ENCODE data around the gene VRTN.

VRTN gene

DNA sequence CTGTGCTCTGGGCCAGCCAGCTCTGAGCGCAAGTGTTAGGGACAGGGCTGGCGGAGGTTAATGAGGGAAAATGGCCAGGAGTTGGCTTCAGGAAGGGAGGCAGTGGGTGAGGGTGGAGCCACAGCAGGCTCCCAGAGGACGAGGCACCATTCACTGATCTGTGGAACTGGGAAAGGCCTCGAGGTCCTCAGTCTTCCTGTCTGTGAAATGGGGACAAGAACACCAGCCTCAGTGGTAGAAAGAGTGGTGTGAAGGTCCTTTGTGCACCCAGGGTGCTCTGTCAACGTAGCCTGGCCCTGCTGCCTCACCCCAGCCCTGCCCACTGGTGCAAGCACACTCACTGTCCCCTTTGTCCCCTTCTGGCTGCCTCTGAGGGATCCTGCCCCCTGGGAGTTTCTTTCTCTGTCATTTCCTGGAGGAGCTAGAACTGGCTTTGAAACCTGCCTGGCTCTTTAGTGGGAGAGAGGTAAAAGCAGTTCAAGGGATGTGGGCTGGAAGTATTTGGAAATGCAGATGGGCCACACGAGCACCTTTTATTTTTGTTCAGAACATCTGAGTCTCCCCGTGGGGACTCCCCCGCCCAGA lies 52.7 kb downstream of the VRTN start:
- Histone ChIP-seq H3K4me3 (no peak overlapping the region), H3K27me3 (peaks cover 0 to 47% of the 10 kb centered on the region in 2 donors), H3K36me3 (no peaks in the 10 kb centered on the region), H3K4me1 (peaks cover 0 to 15% (median 10%) of the 10 kb centered on the region in 4 donors), H3K27ac (no peak overlapping the region), H3K9me3 (no peaks in the 10 kb centered on the region)
- intact Hi-C loops (cut with DNase I; ENCODE audit: low total_unique reads), result no loop called here
- TF ChIP-seq, protein P1, sequence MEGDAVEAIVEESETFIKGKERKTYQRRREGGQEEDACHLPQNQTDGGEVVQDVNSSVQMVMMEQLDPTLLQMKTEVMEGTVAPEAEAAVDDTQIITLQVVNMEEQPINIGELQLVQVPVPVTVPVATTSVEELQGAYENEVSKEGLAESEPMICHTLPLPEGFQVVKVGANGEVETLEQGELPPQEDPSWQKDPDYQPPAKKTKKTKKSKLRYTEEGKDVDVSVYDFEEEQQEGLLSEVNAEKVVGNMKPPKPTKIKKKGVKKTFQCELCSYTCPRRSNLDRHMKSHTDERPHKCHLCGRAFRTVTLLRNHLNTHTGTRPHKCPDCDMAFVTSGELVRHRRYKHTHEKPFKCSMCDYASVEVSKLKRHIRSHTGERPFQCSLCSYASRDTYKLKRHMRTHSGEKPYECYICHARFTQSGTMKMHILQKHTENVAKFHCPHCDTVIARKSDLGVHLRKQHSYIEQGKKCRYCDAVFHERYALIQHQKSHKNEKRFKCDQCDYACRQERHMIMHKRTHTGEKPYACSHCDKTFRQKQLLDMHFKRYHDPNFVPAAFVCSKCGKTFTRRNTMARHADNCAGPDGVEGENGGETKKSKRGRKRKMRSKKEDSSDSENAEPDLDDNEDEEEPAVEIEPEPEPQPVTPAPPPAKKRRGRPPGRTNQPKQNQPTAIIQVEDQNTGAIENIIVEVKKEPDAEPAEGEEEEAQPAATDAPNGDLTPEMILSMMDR (IDR thresholded peaks at IDR 0.05), result no peak
- DNase-seq, result peak in 1 of 2 donors; percentile 35

DNA sequence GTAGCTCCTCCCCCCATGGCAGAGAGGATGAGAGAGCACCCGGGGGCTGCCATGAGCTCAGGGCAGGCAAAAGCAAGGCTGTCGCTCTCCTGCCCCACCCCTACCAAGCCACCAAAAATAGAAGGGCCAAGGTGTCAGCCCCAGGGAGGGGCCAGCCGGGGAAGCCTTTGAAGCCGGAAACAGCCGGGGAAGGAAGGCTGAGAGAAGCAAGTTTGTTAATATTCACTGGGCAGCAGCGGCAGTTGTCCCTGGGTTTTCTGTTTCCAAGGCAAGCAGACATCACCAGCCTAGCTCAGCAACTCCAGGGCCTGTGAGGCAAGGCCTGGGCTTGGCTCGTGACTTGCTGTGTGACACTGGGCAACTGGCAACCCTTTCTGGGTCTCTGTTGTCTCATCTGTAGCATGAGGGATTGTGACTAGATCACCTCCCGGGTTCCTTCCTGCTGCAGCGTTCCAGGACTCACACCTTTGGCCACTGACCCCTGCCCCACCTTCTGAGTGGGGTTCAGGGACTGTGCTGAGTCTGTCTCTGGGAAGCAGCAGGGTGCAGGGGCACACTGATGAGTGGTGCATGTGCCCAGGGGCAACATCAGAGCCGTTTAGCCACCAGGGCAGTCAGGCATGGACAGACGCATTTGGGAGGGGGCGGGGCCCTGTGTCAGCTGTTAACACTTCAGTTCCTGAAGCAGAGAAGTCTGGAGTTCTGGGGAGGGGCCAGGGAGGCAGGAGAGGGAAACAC lies 53.4 kb downstream of the VRTN start:
- Histone ChIP-seq H3K4me1 (peaks cover 0 to 15% (median 10%) of the 10 kb centered on the region in 4 donors), H3K4me3 (peak overlapping the region in 1 of 2 donors; percentile 10), H3K27ac (no peak overlapping the region), H3K27me3 (peaks cover 0 to 48% of the 10 kb centered on the region in 2 donors), H3K9me3 (no peaks in the 10 kb centered on the region), H3K36me3 (no peaks in the 10 kb centered on the region)
- TF ChIP-seq, protein P1 (IDR thresholded peaks at IDR 0.05), result no peak
- peak; percentile 39 to 60 for DNase-seq
- intact Hi-C loops (cut with DNase I; ENCODE audit: low total_unique reads), result no loop called here

DNA sequence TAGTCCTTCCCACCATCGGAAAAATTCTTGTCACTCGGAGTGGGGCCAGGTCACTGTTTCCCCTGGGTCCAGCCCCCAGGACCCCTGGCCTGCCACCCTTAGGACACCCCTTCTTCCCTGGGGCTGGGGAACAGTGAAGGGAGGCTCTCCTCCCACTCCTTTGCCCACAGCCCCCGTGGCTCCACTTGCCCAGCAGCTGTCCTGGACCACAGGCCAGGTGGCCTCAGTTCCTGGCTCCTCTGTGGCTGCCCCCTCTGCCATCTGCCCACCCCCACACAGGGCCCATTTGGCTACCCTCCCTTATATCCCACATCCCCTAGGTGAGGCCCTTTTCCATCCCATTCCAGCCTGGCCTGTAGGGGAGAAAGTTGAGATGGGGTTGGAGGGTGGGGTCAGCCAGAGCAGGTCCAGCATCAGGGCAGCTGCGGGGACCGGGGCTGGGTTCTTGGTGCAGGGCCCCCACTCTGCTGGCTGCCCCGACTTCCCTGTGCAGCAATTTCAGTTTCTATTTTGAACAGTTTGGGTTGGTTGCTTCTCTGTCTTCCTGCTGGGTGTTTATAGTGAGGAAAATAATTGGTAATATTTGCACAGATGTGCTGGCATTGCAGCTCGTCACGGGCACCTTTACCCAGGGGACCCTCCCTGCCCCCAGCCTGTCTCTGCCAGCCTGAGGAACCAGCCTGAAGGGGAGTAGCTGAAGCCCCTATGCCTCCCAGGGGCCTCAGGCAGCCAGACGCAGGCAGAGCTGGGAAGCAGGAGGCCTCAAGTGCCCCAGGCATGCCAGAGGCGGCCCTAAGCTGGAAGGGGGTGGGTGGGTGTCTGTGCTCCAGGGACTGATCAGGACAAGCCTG lies 54.4 kb downstream of the VRTN start:
- TF ChIP-seq, protein P1 (IDR thresholded peaks at IDR 0.05), result no peak
- H3K27ac ChIP-seq, result no peak overlapping the region
- no peaks in the 10 kb centered on the region for H3K36me3 ChIP-seq
- no peak overlapping the region for H3K4me3 ChIP-seq
- H3K27me3 ChIP-seq, result peaks cover 0 to 54% of the 10 kb centered on the region in 2 donors
- DNase-seq, result peak in 1 of 2 donors; percentile 31
- H3K9me3 ChIP-seq, result no peaks in the 10 kb centered on the region
- intact Hi-C loops (cut with DNase I; ENCODE audit: low total_unique reads), result no loop called here
- H3K4me1 ChIP-seq, result peaks cover 0 to 15% (median 10%) of the 10 kb centered on the region in 4 donors

DNA sequence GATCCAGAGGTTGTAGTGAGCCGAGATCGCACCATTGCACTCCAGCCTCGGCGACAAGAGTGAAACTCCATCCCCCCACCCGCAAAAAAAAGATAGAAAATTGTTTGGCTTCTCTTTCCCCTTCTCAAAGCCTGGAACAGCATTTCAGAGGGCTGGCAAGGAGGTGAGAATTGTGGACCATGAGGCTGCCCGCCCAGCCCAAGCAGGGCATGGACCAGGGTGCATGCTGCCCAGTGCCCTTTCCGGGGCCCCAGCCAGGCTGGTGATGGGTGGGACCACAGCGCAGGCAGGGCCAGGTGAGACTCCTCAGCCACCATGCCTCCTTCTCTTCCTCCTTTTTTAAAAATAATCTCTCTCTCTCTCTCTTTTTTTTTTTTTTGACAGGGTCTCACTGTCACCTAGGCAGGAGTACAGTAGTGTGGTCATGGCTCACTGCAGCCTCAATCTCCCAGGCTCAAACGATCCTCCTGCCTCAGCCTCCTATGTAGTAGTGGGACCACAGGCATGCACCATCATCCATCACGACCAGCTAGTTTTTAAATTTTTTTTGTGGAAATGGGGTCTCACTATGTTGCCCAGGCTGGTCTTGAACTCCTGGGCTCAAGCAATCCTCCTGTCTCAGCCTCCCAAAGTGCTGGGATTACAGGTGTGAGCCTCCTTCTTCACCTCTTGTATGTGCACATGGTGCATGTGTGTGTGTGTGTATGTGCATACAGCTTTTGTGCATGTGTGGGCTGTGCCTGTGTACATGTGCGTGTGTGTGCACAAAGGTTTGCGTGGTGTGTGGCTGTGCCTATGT lies 55.5 kb downstream of the VRTN start:
- TF ChIP-seq, protein P1 (IDR thresholded peaks at IDR 0.05), result no peak
- H3K4me3 ChIP-seq, result no peak overlapping the region
- no peak overlapping the region for H3K27ac ChIP-seq
- DNase-seq, result peak in 1 of 2 donors; percentile 29
- H3K9me3 ChIP-seq, result no peaks in the 10 kb centered on the region
- H3K27me3 ChIP-seq, result peaks cover 0 to 53% of the 10 kb centered on the region in 2 donors
- peaks cover 0 to 15% (median 10%) of the 10 kb centered on the region in 4 donors for H3K4me1 ChIP-seq
- H3K36me3 ChIP-seq, result no peaks in the 10 kb centered on the region
- intact Hi-C loops (cut with DNase I; ENCODE audit: low total_unique reads), result no loop called here

DNA sequence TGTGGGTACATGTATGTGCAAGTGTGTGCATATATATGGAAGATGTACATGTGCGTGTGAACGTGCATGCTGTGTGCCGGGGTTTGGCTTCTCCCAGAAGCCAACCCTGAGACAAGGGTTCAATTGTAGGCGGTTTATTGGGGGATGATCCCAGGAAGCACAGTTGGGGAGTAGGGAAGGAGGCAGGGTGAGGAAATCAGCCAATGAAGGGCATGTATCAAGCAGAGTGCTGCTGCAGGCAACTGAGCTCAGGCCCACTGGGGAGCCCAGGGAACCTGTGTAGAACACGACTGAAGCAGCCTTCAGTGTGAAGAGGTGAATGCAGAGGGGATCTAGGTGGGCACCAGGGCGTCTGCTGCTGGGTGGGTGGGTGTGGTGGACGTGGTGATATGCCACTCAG lies 56.2 kb downstream of the VRTN start:
- TF ChIP-seq, protein P1 (IDR thresholded peaks at IDR 0.05), result no peak
- no peak overlapping the region for H3K27ac ChIP-seq
- peaks cover 0 to 52% of the 10 kb centered on the region in 2 donors for H3K27me3 ChIP-seq
- no peak overlapping the region for H3K4me3 ChIP-seq
- no peaks in the 10 kb centered on the region for H3K9me3 ChIP-seq
- intact Hi-C loops (cut with DNase I; ENCODE audit: low total_unique reads), result no loop called here
- no peaks in the 10 kb centered on the region for H3K36me3 ChIP-seq
- DNase-seq, result peak in 1 of 2 donors; percentile 23
- H3K4me1 ChIP-seq, result peaks cover 0 to 15% (median 10%) of the 10 kb centered on the region in 4 donors
